Right atrium auricular region (tissue), 2 donors: ENCODE measurements around the gene DHDDS. TPM values are rescaled to one million over a fixed set of nuclear protein-coding genes. Genes with fewer than 3 reads are reported as not detected.

ENCODE experiments used
- DNase-seq: peaks from one replicate; pipeline ENCODE4 v3.0.0-alpha.2; 2019; ENCODE audit warnings: low spot score
- H3K27ac ChIP-seq, 2 donors: fragments of 200-600 bp; sonication (generic); 1 replicate in 1 of 2; 2 replicates in 1 of 2; pipeline ENCODE4 v1.5.1; 2016 to 2019
- H3K27me3 ChIP-seq, 2 donors: fragments of 200-600 bp; sonication (generic); one replicate each; pipeline versions ENCODE4 v1.5.1 to v1.6.0; 2017 to 2019
- H3K36me3 ChIP-seq: fragments of 200-600 bp; sonication (generic); one replicate; pipeline ENCODE4 v1.5.1; 2016
- H3K4me1 ChIP-seq, 2 donors: fragments of 200-600 bp; sonication (generic); one replicate each; pipeline versions ENCODE4 v1.5.1 to v1.6.0; 2017 to 2019
- H3K4me3 ChIP-seq, 2 donors: fragments of 200-600 bp; sonication (generic); 1 replicate in 1 of 2; 2 replicates in 1 of 2; pipeline ENCODE4 v1.5.1; 2017 to 2019; ENCODE audit warnings: mild to moderate bottlenecking in 1 of 2, moderate library complexity in 1 of 2
- H3K9me3 ChIP-seq, 2 donors: fragments of 200-600 bp; sonication (generic); one replicate each; pipeline ENCODE4 v1.5.1; 2019
- CTCF ChIP-seq, 2 donors: fragments of 200-600 bp; sonication (generic); IDR thresholded peaks; one replicate each; pipeline ENCODE4 v1.5.1; 2019; ENCODE audit warnings: antibody characterized with exemption in 2 of 2
- total RNA-seq, 2 donors: library from RNA; depleted of rRNA; stranded (reverse); fragments of >200 nt; gene quantifications; one replicate each; pipeline ENCODE4 v1.1.0, GENCODE V29; 2016

Gene DHDDS
- total RNA-seq, 2 donors from 2014 or later = 24.2 to 33.3 TPM

GRCh38 chr1:26412180-26412840 lies 19.8 kb upstream of the DHDDS start:
- DNase-seq = no peak
- TF ChIP-seq CTCF (IDR thresholded peaks at IDR 0.05) = no peak

DNA sequence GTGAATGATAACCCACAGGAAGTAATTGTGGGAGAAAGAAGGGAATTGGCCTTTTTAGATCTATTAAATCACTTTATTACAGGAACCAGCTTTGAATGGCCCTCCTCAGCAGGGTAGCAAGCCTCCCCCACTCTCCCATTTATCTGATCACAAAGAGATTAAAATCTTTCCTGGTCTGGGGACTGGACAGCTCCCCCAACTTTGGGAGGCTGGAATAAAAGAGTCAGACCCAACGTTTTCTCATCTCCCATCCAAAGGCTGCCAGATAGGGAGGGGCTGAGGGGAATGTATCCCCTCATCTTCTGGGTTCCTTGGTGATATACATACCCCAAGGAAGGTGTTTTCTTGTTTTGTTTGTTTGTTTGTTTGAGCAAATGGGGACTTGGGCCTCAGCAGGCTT lies 19.1 kb upstream of the DHDDS start:
- TF ChIP-seq CTCF (IDR thresholded peaks at IDR 0.05) = no peak
- Histone ChIP-seq H3K27ac (no peak overlapping the region), H3K4me1 (no peaks in the 10 kb centered on the region), H3K36me3 (no peaks in the 10 kb centered on the region), H3K27me3 (peaks cover 17 to 24% of the 10 kb centered on the region in 2 donors), H3K9me3 (no peaks in the 10 kb centered on the region), H3K4me3 (no peak overlapping the region)
- no peak for DNase-seq

More at GRCh38 chr1:26412180-26412840, 19.8 kb upstream of the DHDDS start:
- no peaks in the 10 kb centered on the region for H3K36me3 ChIP-seq
- H3K4me1 ChIP-seq = no peaks in the 10 kb centered on the region
- H3K4me3 ChIP-seq = no peak overlapping the region
- no peak overlapping the region for H3K27ac ChIP-seq
- peaks cover 17 to 24% of the 10 kb centered on the region in 2 donors for H3K27me3 ChIP-seq
- no peaks in the 10 kb centered on the region for H3K9me3 ChIP-seq

DNA sequence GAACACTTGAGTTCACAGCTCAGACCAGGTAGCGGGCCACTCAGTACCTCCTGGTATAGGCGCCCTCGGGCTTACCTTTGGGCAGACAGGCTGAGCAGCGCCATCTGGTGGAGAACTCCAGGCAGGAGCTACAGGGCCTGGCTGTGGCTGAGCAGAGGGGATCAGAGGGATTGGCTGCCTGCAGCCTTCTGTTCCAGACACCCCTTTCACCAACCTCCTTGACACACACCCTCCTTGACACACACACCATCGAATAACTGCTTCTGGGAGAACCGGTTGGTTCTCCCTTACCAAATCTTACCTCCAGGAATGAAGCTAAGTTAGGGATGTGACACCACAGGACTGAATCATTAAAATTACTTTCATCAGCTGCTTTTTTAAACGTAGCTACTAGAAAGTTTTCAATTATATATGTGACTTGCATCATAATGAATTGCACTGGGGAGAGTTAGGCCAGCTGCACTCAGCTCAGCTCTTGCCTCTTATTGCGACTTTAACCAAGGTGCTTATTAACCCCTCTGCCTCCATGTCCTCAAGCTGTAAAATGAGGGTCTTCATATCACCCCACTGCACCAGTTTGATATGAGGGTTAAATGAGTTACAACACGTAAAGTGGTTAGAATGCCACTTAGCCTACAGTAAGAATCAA lies 14.9 kb upstream of the DHDDS start:
- TF ChIP-seq CTCF (IDR thresholded peaks at IDR 0.05) = peak; percentile 52 to 83
- no peaks in the 10 kb centered on the region for H3K27me3 ChIP-seq
- peak; percentile 66 for DNase-seq
- no peaks in the 10 kb centered on the region for H3K4me1 ChIP-seq
- H3K27ac ChIP-seq = no peak overlapping the region
- H3K36me3 ChIP-seq = no peaks in the 10 kb centered on the region
- H3K9me3 ChIP-seq = no peaks in the 10 kb centered on the region
- no peak overlapping the region for H3K4me3 ChIP-seq

DNA sequence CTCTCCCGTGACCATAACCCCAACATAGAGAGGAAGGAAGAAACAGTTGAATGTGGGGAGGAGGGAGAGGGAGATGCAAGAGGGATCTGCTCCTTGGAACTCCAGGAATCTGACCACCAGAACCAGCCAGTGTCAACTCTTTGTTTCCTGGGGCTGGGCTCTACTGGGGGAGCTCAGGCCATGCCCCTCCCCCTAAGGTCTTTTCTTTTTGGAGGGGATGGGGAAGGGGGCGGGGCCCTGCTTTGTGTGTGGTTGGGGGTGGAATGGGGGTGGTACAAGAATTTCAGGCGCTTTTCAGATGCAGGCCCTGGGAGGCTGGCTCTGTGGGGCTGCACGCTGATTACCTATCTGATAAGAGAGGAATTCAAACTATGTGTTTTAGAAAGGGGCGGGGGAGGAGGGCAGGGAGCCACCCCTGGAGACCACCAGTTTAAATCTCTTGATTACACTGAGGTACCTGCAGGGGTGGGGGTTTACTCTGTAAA lies 13.2 kb upstream of the DHDDS start:
- DNase-seq = no peak

DNA sequence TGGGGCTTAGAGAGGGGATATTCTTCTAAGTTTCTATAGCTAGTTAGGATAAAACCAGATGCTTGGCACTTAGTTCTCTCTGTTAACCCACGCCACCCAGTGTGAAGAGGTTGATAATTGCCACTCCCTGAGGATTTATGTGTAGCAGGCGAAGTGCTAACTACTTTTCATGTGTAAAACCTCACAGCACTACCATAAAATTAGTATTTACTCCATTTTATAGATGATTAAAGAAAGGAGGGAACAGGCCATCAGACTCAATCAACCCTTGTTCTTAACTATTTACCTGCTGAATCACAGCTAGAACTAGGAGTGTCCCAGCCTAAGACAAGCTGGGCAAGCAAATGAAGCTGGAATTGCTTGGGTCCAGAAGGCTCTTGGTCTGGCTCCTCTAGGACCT lies 12.6 kb upstream of the DHDDS start:
- Histone ChIP-seq H3K27ac (no peak overlapping the region), H3K4me3 (no peak overlapping the region), H3K27me3 (no peaks in the 10 kb centered on the region), H3K36me3 (no peaks in the 10 kb centered on the region), H3K4me1 (no peaks in the 10 kb centered on the region), H3K9me3 (no peaks in the 10 kb centered on the region)
- no peak for TF ChIP-seq CTCF (IDR thresholded peaks at IDR 0.05)
- no peak for DNase-seq

More for the DNA sequence above, 13.2 kb upstream of the DHDDS start:
- H3K4me3 ChIP-seq = no peak overlapping the region
- no peaks in the 10 kb centered on the region for H3K4me1 ChIP-seq
- no peak overlapping the region for H3K27ac ChIP-seq
- H3K36me3 ChIP-seq = no peaks in the 10 kb centered on the region
- H3K9me3 ChIP-seq = no peaks in the 10 kb centered on the region
- H3K27me3 ChIP-seq = no peaks in the 10 kb centered on the region
- no peak for TF ChIP-seq CTCF (IDR thresholded peaks at IDR 0.05)
